GM21515 (cell line): ENCODE data around the gene SPAM1.
"Not testable (repeated sequence)": the region's sequence is repeated elsewhere in the genome, so short reads cannot be mapped to it uniquely, and the experiment has no call there.

Source experiments
- ATAC-seq: cut with Tn5 transposase; IDR thresholded peaks from one replicate; pipeline ENCODE4 v1.9.1; 2021; ENCODE audit not compliant: unreplicated experiment

Gene SPAM1, protein sequence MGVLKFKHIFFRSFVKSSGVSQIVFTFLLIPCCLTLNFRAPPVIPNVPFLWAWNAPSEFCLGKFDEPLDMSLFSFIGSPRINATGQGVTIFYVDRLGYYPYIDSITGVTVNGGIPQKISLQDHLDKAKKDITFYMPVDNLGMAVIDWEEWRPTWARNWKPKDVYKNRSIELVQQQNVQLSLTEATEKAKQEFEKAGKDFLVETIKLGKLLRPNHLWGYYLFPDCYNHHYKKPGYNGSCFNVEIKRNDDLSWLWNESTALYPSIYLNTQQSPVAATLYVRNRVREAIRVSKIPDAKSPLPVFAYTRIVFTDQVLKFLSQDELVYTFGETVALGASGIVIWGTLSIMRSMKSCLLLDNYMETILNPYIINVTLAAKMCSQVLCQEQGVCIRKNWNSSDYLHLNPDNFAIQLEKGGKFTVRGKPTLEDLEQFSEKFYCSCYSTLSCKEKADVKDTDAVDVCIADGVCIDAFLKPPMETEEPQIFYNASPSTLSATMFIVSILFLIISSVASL

DNA sequence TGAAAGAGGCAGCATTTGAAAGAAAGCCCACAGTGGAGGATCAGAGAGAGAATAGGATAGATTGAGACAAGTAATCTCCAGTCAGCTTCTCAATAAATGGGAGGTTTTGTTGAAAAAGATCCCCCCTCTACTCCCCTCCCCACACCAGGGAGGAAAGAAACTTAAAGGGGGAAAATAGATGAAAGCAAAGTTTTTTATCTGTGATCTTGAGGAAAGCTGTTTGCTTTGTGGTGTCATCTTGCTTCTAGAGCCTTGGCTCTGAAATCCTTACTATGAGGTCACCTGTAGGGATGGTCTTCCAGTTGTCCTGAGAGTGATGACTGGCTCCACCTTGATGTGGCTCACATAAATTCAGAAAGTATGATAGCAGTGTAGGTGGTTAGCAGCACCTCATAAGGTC, at the start of gene SPAM1:
SPAM1 (plus strand) TSS at position 301 of the 400 bp plus-strand sequence. CDS start 28,330 bp downstream, outside the sequence.
- no peak for ATAC-seq

DNA sequence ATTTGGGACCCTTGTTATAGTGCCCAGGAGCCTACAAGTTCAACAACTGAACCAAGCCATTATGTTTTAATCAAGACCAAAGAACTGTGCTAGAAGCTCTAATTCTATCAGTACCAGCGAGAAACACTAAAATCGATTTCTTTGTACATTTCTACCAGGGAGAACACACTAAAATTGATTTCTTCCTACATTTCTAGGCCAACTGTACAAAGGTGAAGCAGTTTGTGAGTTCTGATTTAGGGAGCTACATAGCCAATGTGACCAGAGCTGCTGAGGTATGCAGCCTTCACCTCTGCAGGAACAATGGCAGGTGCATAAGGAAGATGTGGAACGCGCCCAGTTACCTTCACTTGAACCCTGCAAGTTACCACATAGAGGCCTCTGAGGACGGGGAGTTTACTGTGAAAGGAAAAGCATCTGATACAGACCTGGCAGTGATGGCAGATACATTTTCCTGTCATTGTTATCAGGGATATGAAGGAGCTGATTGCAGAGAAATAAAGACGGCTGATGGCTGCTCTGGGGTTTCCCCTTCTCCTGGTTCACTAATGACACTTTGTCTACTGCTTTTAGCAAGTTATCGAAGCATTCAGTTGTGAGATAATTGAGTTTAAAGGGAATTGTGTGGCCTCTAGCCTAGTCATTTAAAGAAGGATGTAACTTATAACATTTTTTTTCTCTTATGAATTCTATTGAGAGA, 48.3 kb upstream of the SPAM1 start:
- ATAC-seq, result no peak

DNA sequence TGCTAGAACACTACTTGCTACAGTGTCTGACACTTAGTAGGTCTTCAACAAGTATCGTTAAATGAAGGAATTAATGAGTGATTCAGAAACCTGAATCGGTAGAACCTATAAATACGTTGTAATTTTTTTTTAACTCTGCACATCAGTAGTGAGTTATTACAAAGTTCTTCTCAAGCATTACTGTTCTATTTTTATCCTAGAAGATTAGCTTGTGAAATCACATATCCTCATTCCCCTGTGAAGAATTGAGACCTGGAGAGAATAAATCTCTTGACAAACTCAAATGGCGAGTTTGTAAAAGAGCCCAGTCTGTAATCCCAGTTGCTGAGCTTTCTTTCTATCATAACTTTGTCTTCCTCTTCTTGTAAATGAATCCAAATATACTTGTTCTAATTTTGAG, 45.4 kb upstream of the SPAM1 start:
- ATAC-seq, result no peak

DNA sequence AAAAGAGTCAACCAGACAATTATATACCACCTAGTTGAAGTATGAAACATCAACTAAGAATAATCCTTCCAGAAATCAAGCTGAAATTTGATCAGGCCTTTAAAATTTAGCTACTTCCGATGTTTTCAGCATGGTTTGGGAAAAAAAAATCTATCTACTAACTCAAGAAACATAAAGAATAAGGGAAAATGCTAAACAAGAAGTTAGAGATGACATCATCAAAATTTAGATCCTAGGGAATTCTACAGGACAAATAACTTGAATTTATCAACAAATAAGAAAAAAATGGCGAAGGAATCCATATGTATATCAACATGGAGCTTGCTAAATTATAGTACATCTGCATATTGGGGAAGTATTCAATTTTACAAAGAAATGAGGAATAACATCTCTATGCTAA, 43.7 kb upstream of the SPAM1 start:
- no peak for ATAC-seq

DNA sequence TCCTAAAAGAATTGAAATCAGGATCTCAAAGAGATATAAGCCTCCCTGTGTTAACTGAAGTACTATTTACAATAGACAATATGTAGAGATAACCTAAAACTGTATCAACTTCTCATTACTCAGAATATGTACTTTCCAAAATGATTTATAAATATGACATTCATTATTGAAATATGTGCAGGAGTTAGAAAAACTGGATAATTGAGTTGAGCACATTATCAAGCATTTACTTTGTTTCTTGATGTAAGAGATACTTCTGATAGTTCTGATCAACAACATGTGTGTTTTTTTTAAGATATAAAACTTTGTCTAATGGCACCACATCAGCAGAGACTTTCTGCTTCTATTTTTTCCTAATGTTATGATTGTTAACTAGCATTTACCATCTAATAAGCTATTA, 41.9 kb upstream of the SPAM1 start:
- no peak for ATAC-seq

DNA sequence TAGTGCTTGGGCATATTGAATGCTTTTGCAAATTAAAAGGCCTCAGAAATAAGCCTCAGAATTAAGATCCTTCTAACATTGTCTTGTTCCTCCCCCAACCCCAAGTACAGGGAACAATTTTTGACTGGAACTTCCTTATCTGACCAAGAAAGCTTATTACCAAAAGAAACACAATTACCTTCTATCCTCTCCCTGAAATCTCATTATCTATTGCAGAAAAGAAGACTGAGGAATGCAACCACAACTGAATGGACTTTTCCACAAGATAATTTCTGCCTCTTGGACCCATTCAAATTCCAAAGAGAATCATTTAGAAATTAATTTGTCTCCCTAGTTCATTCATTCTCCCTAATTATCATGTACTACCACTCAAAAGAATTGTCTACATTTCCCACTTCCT, 36.8 kb upstream of the SPAM1 start:
- ATAC-seq, result no peak

DNA sequence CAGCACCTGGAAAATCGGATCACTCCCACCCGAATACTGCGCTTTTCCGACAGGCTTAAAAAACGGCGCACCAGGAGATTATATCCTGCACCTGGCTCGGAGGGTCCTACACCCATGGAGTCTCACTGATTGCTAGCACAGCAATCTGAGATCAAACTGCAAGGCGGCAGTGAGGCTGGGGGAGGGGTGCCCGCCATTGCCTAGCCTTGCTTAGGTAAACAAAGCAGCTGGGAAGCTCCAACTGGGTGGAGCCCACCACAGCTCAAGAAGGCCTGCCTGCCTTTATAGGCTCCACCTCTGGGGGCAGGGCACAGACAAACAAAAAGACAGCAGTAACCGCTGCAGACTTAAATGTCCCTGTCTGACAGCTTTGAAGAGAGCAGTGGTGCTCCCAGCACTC, 30.3 kb upstream of the SPAM1 start:
- ATAC-seq, result not testable (repeated sequence)

DNA sequence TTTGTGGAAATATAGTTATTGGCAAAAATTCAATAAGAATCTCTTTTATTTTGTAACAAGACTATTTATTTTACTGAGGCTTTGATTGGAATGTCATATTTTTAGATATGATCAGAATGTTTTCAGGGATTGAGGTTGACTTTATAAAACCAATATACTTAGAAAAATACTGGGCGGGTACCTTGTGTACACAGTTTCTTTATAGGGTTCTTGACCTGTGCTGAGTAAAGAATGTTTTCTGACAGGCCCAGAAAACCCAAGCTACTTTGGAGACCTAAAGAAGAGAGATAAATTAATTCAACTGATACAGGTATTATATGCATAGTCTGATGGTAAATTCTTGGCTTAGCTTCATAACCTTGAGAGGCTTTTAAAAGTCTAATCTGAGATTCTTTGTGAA, 23.9 kb upstream of the SPAM1 start:
- no peak for ATAC-seq

DNA sequence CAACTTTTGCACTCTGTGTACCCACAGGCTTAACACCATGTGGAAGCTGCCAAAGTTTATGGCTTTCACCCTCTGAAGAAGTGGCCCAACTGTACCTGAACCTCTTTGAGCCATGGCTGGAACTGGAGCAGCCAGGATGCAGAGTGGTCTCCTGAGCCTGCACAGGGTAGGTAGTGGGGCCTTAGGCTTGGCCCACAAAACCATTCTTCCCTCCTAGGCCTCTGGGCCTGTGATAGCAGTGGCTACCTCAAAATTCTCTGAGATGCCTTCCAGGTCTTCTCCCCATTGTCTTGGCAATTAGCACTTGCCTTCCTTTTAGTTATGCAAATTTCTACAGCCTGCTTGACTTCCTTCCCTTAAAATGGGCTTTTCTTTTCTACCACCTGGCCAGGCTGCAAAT, 19.3 kb upstream of the SPAM1 start:
- ATAC-seq, result no peak

DNA sequence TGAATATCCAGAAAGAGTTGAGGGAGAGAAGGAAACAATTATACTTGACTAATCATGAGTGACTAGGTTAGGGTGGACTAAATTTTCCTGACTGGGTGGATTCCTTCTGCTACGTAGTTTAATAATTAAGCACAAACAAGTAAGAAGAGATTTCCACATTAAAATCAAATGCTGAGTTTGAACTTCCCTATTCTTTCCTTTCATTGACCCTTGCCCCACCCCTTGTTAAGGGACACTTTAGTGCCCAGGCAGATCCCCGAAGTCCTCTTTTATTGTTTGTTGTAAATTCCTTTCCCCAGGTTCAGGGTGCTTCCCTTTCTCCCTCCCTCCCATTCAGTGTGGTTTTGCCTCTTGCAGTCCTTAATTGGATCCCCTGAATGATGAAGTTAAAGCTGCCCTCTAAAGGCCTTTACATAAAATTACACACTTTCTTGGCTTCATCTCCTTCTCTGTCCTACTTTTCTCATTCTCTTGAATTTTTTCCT, 8.8 kb upstream of the SPAM1 start:
- ATAC-seq, result no peak

DNA sequence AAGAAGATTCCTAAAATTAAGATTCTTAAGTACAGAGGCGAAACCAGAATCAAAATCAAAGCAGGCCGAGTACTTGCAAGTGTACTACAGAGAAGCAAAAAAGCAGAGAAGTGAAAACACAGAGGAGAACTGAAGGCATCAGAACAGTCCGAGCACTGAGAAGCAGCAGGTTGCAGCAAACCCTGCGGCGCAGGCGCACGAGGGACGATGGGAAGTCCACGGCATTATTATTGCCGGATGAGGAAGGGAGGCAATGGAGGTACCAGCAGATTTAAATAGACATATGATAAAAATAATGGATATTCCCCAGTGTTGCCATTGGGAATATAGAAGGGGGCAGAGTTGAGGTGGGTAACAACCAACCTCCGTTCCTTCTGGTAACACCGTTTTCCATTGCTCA, 7.2 kb upstream of the SPAM1 start:
- no peak for ATAC-seq

DNA sequence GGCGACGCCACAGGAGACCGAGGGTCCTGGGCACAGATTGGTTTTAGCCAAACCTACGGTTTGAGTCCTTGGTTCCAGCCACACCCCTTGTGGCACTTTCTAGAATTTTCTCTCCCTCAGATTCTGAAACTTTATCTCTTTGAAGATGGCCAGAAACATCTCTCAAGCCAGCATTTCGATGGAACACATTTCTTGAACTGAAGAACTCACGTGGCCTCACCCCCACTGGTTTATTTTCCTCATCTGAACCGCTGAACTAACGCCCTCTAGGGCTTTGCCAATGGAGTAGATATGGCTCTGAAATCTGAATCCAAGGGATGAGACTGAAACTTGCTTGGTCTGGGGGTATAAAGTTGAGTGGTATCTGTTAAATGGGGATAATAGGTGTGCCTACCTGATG, 6.7 kb upstream of the SPAM1 start:
- ATAC-seq, result no peak

DNA sequence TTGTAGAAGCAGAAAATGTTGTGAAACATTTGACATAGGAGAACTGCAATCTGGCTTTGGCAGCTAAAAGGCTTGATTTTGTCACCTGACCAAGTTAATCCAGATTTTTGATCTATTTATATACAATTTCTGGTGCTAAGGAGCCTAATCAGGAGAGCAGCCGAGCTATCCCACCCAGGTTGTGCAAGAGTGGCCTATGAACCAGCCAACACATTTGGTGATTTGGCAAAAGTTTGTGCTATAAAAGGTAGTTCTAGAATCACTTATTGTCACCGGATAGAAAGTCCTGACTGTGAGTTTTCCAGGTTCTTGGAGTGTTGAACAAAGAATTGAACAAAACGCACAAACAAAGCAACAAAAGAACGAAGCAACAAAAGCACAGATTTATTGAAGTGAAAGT, 1.4 kb upstream of the SPAM1 start:
- no peak for ATAC-seq

DNA sequence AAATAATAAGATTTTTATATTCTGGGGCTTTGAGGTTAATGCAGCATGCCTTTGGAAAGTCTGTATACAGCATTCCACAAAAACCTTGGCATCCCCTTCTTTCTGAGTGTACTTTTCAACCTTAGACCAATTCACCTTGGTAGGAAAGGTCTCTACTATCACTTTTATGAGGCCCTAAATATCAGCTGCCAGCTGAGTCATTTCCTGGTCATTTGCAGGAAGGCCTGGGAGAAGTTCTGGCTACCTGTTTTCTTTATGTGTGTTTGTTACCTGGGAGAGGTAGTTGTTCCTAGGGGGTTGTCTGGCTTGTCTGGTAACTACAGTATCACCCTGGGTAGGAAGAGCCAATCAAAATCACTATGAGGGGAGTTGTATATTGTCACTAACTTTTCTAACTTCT, 4.1 kb downstream of the SPAM1 start:
- no peak for ATAC-seq

DNA sequence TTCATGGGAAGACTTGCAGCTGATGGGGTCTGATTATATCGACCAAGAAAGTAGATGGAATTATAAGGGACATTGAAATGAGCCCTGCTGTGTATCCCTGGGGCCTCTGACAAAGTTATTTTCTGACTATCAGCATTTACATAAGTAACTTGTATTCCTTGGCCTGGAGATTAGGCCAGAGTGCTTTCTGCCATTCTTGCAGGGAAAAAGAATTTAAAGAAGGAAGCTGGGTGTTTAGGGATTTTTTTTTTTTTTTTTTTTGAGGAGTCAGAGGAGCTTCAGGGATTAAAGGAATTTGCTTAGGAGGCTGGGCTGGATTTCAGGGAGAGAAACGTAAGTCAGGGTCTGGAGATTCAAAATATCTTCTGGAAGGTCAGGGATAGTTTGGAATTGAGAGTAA, 4.6 kb downstream of the SPAM1 start:
- no peak for ATAC-seq

DNA sequence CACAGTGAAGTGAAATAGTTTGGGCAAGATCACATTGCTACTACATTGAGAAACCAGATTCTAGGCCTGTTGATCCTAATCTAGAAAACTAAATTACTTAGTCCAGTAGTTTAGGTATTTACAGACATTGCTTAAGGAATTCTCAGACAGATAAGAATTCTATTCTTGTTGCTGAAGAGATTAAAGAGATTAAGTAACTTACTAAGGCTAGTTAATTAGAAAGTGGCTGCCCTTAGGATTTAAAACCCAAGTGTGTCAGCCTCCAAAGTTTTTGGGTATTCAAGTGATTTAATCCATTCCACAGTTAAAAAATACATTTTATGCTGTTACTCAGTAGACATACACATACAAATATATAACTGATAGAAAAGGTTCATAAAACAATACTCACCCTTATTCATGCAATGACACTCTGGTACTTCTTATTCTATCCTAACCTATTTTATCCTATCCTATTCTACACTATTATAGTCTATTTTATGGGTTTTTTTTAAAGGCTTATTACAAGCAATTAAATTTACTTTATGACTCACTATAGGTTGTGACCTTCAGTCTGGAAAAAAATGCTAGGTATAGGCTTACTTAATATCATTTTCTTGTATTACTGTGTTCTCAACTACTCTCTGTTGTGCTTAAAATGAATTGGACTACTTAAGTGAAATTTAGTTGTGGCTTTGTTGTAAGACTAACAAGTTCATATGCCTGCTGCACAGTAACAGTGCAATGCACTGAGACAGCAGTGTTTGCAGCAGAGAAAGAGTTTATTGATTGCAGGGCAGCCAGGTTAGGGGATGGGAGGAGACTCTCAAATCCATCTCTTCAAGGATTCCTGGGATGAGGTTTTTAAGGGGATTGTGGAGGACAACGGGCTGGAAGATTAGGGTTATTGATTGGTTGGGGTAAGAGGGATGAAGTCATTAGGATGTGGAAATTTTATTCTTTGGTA, 10.7 kb downstream of the SPAM1 start:
- no peak for ATAC-seq

DNA sequence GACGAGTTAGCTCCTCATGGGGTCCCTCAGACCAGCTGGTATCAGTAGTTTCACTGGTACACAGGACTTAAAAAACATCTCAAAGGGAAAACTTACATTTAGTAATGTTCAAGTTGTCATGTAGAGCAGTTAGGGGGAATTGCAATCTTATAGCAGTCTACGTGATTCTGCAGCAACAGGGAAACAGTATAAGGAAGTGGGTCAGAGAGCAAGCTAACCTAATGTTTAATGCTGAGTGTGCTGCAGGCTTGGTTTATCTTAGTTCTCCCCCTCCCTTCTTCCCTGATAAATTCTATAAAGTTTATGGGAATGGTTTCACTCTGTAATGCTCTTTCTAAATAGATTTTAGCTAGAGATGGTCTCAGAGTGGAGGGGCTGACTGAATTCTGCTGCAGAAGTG, 11.3 kb downstream of the SPAM1 start:
- ATAC-seq, result no peak

DNA sequence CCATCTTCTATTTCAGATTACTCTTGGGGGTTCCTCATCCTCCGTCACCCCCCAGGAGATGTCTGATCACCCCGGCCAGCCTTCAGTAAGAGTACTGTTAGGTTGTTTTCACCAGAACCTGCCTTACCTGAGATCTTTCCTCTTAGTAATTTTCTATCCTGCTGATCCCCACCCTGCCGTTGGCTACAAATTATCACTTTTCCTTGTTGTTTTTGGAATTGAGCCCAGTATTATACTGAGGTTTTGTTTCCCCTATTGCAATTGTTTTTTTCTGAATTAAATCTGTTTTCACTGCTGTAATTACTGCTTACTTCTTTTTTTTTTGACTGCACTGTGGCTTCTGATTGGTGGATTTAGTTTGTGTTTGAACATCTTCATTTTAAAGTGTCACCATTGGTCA, 14.7 kb downstream of the SPAM1 start:
- no peak for ATAC-seq

DNA sequence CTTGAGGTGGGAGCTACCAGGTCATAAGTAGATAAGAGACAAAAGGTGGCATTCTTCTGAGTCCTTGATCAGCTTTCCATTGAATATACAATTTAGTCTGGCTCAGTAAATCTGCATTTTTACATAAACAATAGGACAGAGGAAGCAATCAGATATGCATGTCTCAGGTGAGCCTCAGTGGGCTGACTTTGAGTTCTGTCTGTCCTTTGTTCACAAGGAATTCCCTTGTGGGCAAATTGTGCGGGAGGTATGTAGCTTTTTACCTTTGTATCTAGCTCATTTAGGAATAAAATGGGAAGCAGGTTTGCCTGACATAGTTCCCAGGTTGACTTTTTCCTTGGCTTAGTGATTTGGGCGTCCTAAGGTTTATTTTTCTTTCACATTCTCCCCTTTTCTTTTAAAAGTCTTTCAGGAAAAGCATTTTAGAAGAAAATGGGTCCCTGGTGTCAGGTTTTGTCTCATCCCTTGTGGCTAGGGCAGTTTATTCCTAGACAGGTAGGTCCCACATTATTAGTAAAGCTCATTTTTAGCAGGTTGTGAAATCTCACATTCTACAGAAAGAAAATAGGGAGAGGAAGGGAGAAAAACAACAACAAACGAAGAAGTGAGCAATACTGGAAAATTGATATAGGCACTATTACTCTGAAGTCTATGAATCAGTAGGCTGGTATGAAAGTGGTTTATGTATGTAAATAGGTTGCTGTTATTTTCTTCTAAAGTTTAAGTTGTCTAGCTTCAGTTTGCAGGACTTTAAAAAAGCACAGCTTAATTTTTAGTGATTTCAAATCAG, 16.5 kb downstream of the SPAM1 start:
- no peak for ATAC-seq

DNA sequence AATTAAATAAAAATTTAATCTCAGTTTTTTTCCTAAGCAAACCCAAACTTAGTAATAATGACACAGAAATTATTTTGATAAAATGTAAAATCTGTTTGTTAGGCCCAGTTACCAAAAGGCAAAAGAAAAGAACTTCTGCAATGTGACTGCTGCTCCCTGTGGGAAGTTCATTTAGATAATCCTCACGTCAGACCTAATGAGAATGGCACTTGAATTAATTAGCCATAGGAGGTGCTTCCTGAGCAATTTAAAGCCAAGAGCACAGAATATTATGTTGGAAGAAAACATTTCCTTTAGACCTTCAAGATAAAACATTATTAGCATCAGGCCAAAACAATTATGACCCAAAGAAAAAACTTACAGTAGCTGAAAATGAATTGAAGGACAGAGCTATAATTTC, 19.4 kb downstream of the SPAM1 start:
- no peak for ATAC-seq
